Measurements from ENCODE around the gene UQCRQ.

The UQCRQ gene

DNA sequence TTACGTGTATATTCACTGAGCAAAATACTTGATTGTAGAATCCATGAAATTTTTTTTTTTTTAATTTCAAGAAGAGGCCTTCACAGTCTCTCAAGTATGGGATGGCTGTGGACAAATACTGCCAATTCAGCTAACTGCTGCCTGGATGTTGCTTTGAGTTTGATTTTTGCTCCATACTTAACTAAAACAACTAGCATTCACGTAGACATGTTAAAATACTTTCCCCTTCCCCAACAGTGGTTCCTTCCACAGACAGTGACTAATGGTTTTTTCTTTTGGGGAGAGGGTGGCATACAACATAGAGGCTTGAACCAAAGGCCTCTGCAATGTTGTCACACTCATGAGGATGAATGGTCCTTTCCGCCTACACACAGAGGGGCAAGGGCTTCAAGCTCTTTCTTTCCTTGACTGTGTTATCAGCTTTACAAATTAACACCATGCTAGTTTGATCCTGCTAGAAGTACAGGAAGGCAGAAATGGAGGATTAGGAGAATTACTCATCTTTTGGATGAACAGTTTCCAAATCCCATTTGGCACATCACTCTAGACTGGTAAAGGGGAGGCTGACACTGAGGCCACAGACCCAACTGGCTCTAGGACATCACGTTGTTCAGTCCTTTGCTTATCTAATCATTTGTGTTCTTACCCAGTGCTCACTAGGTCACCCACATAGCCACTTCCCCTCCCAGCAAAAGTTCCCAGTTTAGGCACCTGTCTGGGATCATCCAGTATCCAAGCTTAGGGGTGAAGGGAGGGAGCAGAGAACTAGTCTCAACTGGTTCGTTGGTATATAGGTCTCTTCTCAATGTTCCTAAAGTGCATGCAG is 5.2 kb downstream of the UQCRQ start:
- no peak for DNase-seq

GRCh38 chr5:132872788-132873118 is 6.3 kb downstream of the UQCRQ start:
- no peak for DNase-seq

- no peak for DNase-seq
These were observed 6.9 kb downstream of the UQCRQ start, which contains the start of gene LEAP2 for GRCh38 chr5:132873119-132873929. Gene LEAP2 (plus strand): TSS chr5:132873668. CDS start chr5:132873695, 27 bp downstream.

GRCh38 chr5:132873930-132874271 is 7.5 kb downstream of the UQCRQ start:
- DNase-seq, result no peak

DNA sequence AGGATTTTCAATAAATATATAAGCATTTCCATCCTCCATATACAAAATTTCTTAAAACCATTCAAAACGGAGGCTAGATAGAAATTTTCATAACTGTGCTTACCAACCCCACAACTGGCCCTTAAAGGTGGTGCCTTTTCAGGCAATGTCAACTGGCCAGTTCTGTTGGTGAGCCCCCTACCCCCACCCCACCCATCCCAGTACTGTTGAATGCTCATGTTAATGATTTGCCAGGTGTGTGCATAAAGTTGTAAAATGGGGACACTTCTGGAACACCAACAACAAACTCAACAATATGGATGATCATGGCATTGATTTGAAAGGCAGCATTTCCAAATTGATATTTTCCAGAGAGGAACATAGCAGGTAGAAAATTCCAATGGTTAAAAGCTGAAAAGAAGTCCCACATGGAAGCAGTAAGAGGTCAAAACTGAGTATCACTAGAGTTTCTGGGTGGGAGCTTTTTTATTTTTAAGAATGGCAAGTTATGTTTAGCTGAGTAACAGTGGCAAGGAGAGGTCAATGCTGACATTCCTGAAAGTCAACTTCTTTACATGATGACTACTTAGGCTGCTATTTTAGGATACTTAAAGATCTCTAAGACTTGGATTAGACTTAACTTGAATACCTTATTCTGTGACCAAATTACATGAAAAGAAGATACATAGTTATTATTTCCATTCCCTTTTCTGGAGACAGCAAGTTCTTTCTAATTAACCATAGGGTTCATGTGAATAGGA is 9.7 kb downstream of the UQCRQ start:
- no peak for DNase-seq

DNA sequence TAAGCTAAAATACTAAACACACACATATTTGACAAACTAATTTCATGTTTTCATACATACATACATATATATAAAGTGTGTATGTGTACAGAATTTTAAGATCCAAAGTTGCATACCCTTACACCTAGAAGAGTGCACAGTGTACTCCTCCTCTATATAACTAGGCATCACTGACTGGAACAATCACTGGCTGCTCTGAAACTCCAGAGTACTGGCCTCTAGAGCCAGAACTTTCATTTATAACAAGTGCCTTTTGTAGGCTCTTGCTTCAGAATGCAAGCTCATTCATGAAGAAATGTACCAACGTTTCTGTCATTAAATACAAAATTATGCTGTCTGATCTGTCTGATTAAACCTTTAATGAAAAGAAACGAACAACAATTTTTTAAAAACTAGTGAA is 11.0 kb downstream of the UQCRQ start:
- DNase-seq, result no peak

DNA sequence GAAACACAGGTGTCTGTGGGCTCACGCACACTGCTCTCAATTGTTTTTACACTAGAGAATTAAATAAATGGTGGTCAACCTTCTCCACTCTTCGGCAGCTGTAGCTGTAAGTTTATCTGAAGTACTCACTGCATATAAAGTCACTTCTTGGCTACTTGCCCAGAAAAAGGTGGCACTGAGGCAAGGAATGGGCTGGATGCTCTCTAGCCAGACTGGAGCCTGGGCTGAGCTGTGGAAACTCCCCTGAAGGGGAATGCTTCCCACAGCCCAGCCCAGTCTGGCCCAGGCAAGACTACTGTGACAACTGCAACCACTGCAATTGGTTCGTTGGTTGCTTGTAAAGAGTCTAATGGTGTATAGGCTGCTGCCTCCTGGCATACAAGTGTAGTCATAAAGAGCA is 11.5 kb downstream of the UQCRQ start:
- no peak for DNase-seq

DNA sequence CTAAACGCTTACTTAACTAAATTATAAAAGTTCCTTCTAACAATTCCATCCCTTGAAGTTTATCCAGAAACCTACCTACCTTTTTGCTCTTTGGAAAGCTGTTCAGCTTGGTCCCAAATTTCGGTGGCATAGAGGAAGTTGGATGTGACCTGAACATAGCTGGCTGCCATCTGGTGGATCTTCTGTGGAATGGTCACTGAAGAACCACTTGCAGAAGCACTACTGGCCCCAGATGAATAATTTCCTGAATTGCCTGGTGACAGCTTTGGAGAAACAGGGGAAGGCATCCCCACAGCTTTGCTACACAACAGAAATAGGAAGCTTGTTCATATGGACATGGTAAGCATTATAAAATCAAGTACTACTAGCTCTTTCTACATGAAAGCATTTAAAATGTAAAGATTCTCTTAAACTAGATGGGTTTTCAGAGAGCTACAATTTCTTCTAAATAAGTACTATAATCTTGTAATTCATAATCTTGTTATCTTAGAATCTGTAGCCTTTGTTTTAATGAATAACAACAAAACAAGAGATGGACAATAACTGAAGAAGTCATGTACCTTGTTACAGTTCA is 16.9 kb downstream of the UQCRQ start:
- DNase-seq, result peak in 2 of 5 donors; percentile 21 to 34

DNA sequence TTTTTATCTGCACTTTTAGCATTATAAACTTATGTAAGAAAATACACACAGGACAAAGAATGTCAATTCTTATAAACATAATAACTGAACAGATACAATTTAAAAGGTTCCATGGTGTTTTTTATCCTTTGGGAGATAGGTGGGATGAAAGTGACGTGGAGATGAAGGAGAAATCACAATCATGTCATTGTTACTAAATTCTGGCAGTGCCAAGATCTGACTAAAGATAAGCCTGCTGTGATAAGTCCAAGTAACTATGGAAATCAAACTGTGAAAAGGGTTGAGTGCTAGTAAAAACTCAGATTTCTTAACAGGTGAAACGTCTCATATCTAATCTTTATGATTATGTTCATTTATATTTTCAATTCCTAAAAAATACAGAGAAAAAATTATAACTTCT is 18.1 kb downstream of the UQCRQ start:
- DNase-seq, result no peak

DNA sequence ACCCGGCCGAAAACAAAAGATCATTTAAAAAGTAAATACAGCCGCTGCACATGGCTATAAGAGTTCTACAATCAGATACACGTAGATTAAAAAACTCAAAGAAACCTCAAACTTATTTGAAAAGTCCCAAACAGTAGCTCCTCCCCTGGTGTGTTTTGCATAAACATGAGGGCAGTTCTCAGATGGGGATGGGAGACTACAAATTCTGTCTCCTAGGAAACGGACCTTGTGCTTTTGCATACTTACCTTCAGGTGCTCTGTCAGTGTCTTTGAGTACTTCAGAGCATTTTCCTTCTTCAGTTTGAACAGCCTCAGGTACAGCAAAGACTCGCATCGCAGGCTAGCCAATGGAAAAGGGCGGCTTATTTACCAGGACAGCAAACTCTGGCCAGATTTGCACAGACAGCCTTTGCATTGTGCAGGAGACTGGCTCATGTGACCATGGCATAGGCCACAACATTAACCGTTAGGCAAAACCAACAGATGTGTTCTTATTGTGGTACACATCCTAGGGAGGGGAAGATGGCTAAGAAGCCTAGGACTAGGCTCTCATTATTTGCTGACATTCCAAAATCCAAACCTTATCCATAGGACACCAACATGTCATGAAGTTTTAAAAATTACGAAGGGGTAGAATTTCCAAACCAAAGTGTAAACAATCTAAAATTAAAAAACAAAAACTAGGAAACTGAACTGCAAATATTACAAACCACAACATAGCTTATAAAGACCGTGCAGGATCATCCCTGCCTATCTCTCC is 19.8 kb downstream of the UQCRQ start:
- no peak for DNase-seq

DNA sequence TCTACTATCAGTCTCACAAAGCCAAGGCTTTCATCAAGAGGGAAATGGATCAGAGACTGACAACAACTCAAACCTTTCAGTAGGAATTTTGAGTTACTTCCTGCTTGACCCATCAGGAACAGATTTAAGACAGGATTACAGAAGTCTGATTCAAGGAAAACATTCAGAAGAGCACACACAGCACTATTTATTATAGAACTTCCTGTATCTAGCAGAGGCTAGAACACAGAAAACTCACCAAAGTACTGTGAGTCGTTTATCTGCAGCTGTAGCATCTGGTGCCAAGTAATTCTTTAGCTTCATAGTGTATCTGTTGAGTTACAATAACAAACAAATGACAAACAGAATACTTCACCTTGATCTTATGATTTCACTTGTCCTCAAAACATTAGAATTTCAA is 20.8 kb downstream of the UQCRQ start:
- no peak for DNase-seq

- no peak for DNase-seq
These were observed 23.1 kb downstream of the UQCRQ start for GRCh38 chr5:132889501-132889900.

GRCh38 chr5:132890817-132891216 is 24.4 kb downstream of the UQCRQ start:
- no peak for DNase-seq

- DNase-seq, result no peak
These were observed 29.4 kb downstream of the UQCRQ start for GRCh38 chr5:132895719-132896305.

GRCh38 chr5:132896685-132897084 is 30.2 kb downstream of the UQCRQ start:
- peak in 1 of 5 donors; percentile 8 for DNase-seq

DNA sequence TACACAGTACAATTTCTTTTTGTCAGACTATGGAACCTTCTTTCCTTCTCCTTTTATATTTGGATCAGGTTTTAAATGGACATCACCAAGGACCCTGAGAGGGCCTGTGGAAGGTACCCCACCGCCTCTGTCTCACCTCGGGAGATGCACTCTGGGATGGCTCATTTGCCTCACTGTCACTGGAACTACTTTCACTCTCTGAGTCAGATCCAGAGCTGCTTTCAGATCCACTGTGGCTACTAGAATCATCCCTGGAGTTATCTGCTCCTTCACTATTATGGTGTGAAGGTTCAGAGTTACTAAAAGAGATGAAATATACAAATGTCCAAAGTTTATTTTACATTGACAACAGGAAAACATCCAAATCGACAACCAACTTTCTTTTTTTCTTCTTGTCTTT is 31.7 kb downstream of the UQCRQ start:
- DNase-seq, result no peak

DNA sequence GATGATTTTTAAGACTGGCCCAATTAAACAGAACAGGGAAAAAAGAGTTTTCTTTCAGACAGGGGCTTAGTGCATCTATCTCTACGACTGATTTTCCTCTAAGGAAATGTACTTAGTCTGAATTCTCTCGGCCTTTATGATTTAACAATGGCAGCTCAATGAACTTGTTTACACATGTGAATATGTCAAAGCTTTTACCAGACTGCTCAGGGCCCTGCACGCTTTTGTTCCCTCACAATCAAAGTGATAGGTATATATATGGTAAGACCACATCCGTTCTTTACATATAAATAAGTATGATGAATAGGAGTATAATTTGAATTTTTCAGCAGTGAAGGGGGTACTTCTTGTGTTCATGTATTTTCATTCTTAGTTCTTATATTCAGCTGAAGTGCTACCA is 34.6 kb downstream of the UQCRQ start:
- DNase-seq, result no peak

DNA sequence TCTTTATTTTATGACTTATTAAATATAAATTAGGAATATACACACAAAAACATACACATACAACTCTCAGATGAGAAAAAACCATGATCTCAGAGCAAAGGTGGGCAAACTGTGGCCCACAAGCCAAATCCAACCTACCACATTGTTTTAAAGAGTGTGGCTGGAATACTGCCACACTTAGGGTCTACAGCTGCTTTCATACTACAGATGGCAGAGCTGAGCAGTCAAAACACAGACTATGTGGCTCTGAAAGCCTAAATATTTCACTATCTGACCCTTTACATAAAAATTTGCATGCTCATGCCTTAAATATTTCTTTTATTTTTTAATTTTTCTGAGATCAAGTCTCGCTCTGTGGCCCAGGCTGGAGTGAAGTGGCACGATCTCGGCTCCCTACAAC is 35.3 kb downstream of the UQCRQ start:
- DNase-seq, result no peak

GRCh38 chr5:132905938-132906337 is 39.5 kb downstream of the UQCRQ start:
- DNase-seq, result no peak

DNA sequence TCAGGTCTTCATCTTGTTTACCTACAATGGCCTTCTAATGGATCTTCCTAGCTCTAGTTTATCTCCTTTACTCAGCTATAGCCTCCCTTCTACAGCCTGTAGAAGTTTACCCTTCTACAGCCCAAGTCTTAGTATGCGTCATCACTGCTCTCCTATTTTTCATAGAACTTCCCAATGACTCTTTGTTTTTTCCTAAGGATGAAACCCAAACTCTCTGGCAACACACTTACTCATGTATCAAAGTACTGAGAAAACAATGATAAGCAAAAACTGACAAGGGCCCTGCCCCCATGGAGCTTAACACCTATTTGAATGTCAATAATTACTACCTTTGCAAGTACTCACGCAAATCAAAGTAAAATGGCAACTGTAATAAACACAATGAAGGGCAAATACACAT is 40.7 kb downstream of the UQCRQ start:
- no peak for DNase-seq

- no peak for DNase-seq
These were observed 43.3 kb downstream of the UQCRQ start for GRCh38 chr5:132909702-132910101.

DNA sequence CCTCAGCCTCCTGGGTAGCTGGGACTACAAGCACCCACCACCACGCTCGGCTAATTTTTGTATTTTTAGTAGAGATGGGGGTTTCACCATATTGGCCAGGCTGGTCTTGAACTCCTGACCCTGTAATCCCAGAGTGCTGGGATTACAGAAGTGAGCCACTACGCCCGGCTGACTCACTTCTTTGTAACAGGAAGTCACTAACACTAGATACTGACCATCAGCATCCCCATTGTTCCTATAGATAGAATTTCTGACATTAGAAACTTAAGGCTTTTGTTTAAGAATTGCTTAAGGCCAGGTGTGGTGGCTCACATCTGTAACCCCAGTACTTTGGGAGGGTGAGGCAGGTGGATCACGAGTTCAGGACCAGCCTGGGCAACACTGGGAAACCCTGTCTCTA is 49.2 kb downstream of the UQCRQ start:
- no peak for DNase-seq
